Breast epithelium (tissue), 3 donors: ENCODE data around the gene TENM3.

ENCODE experiments used
- CTCF ChIP-seq, 3 donors: fragments of 450-650 bp; IDR thresholded peaks; one replicate each; pipeline ENCODE4 v1.5.1; 2016 to 2017; ENCODE audit warnings: antibody characterized with exemption in 3 of 3, mild to moderate bottlenecking in 3 of 3, moderate library complexity in 3 of 3
- POLR2A ChIP-seq: fragments of 450-650 bp; IDR thresholded peaks from one replicate; pipeline ENCODE4 v1.6.1; 2016; ENCODE audit warnings: antibody characterized with exemption, mild to moderate bottlenecking, moderate library complexity

DNA sequence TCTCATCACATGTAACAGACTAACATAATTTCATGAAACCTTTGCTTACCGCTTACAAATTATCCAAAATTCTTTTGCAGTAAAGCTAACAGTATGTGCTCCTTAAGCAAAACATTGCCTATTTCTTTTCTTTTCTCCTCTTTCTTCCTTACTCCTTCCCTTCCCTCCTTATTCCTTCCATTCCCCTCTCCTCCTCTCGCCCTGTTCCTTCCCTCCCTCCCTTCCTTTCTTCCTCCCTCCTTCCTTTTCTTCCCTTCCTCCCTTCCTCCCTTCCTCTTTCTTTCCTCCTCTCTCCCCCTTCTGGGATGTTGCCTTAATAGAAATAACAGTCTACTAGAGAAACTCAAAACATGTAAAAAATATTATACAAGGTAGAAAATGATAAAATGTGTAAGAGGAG lies 246.4 kb downstream of the TENM3 start:
- TF ChIP-seq CTCF (IDR thresholded peaks at IDR 0.05), result no peak
- no peak for TF ChIP-seq POLR2A
